ENCODE measurements around the gene C10orf95.

DNA sequence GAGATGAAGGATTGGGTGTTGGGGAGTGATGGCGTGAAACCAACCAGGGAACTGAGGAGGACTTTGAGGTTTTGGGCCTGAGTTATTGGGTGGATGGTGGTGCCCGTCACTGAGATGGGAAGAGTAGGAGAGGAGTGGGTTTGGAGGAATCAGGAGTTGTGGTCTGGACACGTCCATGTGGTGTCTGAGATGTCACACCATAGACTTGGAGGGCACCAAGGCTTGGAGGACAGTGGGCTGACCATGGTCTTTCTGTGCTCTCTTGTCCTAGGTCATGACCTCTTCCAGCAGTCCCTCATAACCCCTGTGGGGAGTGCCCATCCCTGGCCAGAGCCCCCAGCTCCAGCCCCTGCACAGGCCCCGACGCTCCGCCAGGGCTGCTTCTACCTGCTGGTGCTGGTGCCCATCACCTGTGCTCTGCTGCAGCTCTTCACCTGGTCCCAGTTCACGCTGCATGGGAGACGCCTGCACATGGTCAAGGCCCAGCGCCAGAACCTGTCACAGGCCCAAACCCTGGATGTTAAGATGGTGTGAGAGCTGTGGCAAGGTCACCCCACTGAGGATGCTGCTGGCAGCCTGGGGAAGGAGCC, 24.2 kb upstream of the C10orf95 start:
- TF ChIP-seq, protein P1, sequence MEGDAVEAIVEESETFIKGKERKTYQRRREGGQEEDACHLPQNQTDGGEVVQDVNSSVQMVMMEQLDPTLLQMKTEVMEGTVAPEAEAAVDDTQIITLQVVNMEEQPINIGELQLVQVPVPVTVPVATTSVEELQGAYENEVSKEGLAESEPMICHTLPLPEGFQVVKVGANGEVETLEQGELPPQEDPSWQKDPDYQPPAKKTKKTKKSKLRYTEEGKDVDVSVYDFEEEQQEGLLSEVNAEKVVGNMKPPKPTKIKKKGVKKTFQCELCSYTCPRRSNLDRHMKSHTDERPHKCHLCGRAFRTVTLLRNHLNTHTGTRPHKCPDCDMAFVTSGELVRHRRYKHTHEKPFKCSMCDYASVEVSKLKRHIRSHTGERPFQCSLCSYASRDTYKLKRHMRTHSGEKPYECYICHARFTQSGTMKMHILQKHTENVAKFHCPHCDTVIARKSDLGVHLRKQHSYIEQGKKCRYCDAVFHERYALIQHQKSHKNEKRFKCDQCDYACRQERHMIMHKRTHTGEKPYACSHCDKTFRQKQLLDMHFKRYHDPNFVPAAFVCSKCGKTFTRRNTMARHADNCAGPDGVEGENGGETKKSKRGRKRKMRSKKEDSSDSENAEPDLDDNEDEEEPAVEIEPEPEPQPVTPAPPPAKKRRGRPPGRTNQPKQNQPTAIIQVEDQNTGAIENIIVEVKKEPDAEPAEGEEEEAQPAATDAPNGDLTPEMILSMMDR (IDR thresholded peaks at IDR 0.05): no peak
- TF ChIP-seq POLR2A (IDR thresholded peaks at IDR 0.05): no peak
- no peak for TF ChIP-seq EP300 (IDR thresholded peaks at IDR 0.05)

Data from ovary (tissue), 3 donors.